HG03175 (cell line): ENCODE measurements around the gene RAB1A.

Experiments
- ATAC-seq: cut with Tn5 transposase; IDR thresholded peaks from one replicate; pipeline ENCODE4 v1.9.1; 2021; ENCODE audit warnings: mild to moderate bottlenecking, moderate library complexity; ENCODE audit not compliant: unreplicated experiment

Gene RAB1A

GRCh38 chr2:65097844-65098243 lies 32.1 kb downstream of the RAB1A start:
- ATAC-seq, result no peak

DNA sequence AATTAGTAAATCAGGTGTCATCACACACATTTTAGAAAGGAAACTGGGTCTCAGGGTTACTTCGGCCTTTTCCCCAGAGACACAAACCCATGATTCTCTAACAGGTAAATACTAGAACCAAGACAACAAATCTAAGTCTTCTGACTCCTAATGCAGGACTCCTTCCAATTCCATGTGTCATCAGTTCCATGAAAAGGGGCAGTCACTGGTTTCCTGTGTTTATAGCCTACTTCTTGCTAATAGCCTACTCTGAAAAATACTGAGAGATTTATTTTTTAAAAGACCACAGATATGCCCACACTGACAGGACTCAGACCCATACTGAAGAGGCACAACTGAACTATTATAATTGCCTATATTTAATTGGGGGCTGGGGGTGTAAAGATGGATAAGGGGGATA lies 33.0 kb downstream of the RAB1A start:
- no peak for ATAC-seq

DNA sequence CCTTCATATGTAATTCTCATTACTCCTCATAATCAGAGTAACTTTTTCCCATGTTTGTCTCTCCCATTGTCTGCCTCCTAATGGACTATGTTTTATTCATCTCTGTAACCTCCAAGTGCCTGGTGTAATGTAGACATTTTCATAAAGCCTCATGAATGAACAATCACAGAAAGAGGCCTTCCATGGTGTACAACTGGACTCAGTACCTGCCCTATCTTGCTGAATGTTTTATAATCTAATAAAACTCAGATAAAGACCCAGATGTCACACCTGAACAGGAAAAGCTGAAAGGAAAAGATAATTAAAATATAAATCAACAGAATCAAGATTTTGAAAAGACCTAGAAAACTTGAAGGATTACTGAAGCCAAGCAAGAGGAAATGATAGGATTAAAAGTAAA lies 36.7 kb downstream of the RAB1A start:
- ATAC-seq, result no peak

GRCh38 chr2:65092791-65093190 lies 37.1 kb downstream of the RAB1A start:
- no peak for ATAC-seq

DNA sequence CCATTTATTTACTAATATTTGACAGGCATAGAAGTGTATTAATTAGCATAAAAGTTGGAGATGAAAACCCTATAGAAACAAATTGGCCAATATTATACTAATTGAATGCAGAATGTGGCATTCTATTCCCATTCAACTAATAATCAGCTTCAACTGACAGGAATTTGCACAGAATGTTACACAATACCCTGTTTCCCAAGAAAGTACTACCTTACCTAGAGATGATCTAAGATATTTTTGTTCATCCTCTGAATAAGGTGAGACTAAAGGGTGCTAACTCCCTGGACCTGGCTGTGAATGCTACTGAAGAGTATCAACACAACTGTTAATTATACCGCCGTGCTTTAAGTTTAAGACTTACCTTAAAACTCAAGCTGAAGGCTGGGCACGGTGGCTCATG lies 44.8 kb downstream of the RAB1A start:
- ATAC-seq, result no peak

- no peak for ATAC-seq
Measured at GRCh38 chr2:65081232-65081685, 48.6 kb downstream of the RAB1A start.

DNA sequence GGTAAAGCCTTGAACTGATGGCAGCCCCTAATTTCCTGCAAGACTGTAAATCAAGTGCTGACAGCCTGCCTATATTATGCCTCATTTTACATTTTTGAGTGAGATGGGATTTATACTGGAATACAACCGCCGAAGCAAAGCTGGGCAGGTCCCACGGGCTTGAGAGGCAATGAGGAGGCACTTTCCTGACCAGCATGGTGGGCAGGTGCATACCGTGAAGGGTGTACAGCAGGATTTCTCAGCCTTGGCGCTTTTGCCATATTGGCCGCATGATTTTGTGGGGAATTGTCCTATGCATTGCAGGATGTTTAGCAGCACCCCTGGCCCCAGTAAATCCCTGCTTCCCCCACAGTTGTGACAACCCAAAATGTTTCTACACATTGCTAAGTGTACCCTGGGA lies 50.9 kb downstream of the RAB1A start:
- ATAC-seq, result no peak

- ATAC-seq, result no peak
Measured at GRCh38 chr2:65077898-65078297, 52.0 kb downstream of the RAB1A start.

GRCh38 chr2:65076345-65076710 lies 53.6 kb downstream of the RAB1A start:
- ATAC-seq, result no peak

GRCh38 chr2:65075605-65076344 lies 54.1 kb downstream of the RAB1A start:
- ATAC-seq, result no peak

DNA sequence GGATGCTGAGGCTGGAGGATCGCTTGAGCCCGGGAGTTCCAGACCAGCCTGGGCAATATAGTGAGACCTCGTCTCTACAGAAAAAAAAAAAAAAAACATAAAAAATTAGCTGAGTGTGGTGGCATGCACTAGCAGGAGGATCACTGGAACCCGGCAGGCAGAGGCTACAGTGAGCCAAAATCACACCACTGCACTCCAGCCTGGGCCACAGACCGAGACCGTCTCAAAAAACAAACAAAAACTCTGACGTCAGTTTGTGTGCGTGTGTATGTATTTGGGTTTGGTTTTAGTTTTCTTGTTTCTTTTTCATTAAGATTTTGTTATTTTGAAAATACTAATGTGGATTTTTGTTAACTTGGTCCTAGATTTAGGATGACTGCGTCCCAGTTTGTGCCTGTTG lies 54.7 kb downstream of the RAB1A start:
- no peak for ATAC-seq

- ATAC-seq, result no peak
Measured at GRCh38 chr2:65073879-65074565, 55.9 kb downstream of the RAB1A start.

GRCh38 chr2:65072181-65072970 lies 57.5 kb downstream of the RAB1A start:
- peak; percentile 68 for ATAC-seq

DNA sequence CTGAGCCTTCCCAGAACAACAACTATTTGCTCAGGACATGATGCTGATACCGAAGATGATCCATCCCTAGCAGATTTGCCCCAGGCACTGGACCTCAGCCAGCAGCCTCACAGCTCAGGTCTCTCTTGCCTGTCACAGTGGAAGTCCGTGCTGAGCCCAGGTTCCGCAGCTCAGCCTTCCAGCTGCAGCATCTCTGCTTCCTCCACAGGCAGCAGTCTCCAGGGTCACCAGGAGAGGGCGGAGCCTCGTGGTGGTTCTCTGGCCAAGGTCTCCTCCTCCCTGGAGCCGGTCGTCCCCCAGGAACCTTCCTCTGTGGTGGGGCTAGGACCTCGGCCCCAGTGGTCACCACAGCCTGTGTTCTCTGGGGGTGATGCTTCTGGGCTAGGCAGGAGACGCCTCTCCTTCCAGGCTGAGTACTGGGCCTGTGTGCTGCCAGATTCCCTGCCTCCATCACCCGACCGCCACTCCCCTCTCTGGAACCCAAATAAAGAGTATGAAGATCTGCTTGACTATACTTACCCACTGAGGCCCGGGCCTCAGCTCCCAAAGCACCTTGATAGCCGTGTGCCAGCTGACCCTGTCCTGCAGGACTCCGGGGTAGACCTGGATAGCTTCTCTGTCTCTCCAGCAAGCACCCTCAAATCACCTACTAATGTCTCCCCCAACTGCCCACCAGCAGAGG lies 58.3 kb downstream of the RAB1A start:
- peak; percentile 10 for ATAC-seq

- ATAC-seq, result no peak
Measured at GRCh38 chr2:65070856-65071255, 59.0 kb downstream of the RAB1A start.

- no peak for ATAC-seq
Measured at GRCh38 chr2:65070172-65070830, 59.6 kb downstream of the RAB1A start.

GRCh38 chr2:65069439-65069824 lies 60.5 kb downstream of the RAB1A start:
- no peak for ATAC-seq

DNA sequence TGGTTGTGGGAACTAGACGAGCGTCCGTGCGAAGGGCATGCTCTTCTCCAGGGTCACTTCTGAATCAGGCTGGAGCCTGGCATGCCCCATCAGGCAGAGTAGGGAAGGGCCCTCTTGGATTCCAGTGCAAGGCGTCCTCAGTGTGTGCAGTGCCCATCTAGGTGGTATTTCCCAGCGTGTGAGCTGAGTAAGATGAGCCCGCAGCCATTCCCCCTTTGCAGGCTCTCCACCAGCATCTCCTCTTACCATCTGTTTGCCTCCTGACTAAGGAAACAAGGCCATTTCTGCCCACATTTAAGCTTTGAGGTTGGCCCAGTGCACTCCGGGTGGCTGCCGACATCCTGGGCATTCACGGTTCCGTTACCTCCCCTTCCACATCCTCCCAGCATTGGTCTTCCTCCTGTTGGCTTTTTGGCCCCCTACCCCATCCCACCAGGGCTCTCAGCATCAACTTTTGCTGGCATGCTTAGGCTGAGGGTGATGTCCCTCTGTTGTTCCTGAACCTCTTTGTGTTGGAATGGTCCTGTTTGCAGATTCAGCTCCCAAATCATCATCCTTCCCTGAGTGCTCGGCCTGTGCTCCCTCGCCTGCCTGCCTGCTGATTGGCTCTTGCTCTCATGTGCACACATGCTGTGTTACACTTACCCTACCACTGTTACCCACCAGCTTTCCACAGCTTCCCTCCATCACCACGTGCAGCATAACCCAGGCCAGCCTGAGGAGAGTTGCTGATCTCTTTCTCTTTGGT lies 61.9 kb downstream of the RAB1A start:
- no peak for ATAC-seq

DNA sequence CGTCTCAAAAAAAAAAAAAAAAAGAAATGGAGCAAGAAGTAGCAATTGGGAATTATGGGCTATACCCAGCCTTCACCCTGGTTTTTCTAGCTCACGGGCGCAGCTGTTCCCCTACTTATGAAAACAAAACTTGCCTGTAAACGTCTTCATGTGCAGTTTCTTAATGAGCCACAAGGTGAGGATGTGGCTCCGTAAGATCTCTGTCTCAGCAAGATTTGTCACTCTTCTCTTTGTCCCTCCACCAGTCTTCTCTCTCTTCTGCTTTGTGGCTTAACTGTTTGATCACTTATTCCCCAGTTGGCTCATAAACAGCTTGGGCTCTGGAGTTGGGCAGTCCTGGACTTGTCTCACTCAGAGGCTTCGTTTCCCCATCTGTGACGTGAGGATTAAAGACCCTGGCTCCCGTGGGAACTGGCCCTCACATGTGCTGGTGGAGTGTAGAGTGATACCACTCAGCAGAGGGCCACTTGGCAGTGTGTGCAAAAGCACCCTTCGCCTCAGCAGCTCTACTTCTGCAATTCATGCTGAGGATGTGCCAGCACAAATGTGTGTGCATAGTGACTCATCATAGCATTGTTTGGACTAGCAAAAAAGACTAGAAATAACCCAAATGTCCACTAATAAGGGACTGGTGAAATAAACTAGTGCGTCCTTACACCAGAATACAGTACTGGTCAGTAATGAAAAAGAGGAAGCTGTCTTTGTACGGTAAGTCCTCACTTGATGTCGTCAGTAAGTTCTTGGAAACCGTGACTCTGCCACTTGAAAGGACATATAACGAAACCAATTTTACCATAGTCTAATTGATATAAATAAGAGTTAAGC lies 65.0 kb downstream of the RAB1A start:
- peak; percentile 86 for ATAC-seq
